GM18517 (cell line): ENCODE data around the gene DDHD1.

Experiments
- ATAC-seq: cut with Tn5 transposase; IDR thresholded peaks from one replicate; pipeline ENCODE4 v1.9.1; 2021; ENCODE audit warnings: mild to moderate bottlenecking, moderate library complexity; ENCODE audit not compliant: unreplicated experiment

DDHD1 gene

DNA sequence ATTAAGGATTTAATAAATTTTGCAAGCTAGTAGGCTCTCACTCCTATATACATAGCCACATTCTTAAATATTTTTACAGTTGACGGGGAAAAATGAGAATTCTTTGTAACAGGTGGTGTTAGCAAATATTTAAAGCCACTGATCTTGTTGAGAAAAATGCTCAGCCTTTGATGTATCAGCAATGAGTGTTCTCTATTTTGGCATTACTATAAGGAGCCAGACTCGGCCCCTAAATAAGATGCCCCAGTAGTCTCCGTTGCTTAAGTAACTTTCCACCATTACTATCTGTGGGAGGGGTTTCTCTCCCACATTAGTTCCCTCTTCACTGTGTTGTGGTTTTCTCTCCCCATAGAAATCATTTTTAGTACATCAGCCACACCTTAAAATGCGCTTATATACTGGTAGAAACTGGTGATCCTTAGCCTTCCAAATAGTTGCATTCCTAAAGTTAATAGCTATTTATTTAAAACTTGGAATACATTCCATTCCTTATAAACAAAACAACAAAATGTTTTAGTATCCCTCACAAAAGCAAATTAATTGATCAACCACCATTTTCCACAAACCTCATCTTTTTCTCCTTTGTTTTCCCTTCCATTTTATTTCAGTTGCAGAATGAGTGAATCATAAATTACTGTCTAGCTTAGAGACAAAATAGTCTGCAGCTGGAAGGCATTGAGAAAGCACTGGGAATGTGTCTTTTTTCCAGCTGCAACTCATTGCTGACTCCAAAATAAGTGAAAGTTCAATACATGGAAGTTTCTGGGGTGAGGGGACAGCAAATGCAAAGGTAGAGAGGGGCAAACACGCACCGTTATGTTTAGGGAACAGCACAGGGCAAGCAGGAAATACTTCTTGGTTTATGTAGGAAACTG, 117.5 kb downstream of the DDHD1 start:
- no peak for ATAC-seq

DNA sequence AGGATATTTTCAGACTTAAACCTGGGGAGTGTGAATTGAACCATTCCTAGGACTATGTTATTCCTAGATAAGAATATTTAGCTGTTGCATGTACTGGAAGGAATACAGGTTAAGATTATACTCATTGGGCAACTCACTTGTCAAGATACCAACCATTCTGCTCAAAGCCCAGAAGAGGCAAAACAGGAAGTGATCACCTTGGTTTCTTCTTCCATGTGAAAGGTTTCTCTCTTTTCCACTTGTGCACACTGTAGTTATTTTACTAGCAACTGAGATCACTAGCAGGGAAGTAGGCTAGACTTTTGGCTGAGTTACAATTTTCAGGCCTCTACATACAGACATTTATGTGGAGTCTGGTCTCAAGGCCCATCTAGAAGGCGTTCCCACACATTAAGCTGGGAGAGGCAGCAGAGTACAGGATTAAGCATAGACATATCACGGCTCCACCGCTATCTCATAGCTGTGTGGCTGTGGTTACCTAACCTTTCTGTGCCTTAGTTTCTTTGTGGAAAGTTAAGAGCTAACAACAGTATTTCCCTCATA, 118.4 kb downstream of the DDHD1 start:
- no peak for ATAC-seq

DNA sequence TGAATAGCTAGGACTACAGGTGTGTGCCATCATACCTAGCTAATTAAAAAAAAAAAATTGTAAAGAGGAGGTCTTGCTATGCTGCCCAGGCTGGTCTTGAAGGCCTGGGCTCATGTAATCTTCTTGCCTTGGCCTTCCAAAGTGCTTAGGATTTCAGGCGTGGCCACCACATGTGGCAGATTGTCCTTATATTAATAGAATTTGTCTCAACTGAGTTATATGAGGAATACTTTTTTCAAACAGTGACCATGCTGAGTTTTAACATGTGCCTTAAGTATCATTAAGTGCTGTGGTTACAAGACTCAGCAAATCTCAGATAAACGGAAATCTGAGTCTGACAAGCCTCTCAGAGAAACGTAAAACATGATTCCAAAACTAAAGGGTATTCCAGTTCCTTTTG, 119.1 kb downstream of the DDHD1 start:
- ATAC-seq = no peak

DNA sequence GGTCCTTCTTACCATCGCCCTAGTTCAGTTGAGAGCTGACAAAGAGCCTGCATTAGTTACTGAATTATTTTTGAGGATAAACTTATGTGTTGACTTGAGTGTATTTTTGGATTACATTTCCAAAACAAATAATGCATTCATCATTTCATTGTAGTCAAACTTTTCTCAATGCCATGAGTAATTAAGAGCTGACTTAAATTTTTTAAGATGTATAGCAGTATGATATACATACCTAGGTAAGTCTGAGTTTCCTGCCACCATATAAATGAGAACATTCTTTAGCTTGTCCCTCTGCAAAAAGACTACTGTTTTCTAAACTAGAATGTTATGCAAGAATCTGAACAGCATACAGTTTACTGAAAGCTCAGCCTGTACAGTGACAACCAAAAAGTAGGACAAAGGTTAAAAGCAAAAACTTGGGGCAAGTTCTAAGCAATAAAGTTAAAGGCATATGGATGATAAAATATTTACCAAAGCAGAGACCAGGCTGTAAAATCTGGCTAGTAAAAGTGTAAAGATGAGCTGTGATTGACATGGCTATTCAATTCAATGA, 120.2 kb downstream of the DDHD1 start:
- ATAC-seq = no peak

DNA sequence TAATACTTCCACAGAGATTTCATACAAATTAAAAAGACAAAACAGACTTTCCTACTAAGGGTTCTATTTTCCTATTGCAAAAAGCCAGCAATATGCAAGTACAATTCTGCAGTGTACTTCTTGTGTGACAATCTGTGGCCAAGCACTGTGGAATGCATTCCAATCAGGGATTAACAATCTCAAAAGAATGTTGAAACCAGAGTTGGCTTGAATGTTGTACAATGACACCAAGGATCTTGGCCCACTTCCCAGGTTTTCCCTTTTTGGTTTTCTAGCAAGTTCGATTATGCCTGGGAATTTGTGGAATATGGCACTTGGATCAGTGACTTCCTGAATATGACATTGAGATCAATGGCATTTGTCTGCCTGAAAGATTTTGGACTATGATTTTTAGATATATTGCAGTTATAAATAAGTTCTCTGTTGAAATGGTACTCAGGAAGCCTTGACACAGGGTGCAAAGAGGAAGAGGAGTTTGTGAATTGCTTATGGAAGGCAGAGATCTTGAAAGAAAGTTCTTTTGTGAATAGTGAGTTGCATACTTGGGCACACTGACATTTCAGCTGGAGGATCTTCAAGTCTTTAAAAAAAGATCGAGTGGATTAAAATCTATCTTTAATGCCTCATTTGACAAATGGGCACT, 120.8 kb downstream of the DDHD1 start:
- ATAC-seq = no peak

DNA sequence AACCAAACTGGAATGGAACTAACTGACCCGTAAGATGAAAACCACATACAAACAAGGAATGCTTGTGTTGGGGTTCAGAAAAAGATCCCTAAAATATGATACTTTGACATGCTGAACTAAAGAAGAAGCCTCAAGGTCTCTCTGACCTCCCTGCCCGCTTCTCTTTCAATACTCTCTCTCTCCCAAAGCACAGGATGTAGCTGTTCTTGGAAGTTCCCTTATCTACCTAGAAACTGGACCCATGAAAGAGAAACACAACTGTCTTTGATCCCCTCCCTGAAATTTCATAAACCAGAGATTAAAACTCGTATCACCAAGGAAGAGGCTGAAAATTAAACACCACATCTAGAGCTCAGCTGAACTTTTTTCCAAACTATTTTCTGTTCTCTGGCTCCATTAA, 125.6 kb downstream of the DDHD1 start:
- ATAC-seq = no peak

DNA sequence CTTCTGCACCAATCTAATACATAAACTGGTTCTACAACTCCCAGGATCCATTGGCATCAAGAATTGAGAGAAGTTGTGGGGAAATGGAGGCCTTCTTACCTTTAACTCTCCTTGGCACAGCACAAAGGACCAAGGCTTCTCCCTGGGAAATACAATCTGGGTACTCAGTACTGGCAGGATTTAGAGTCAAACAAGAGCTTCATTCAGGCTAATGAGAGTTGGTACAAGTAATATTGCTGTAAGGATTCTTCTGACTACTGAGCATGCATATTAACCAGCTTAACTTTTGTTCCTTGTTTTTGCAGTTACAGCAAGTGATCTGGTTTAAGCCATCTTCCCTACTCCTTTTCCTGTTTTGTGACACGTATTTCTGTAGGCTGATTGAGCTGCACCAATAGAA, 126.1 kb downstream of the DDHD1 start:
- no peak for ATAC-seq

DNA sequence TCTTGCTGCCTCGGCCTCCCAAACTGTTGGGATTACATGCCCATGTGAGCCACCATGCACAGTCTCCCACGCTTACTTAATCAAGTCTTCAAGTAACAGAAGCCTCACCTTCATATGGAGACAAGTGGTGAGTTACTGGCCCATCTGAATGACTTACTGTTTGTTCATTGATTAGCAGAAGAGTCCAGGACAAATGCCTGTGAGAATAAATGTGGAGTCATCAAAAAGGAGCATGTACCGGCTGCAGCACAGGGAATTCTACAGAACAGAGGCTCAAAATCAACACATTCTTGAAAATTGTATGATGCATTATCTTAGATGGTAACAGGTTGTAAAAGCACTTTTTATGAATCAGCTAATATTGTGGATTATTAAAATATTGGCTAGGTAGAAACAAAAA, 129.8 kb downstream of the DDHD1 start:
- ATAC-seq = no peak

DNA sequence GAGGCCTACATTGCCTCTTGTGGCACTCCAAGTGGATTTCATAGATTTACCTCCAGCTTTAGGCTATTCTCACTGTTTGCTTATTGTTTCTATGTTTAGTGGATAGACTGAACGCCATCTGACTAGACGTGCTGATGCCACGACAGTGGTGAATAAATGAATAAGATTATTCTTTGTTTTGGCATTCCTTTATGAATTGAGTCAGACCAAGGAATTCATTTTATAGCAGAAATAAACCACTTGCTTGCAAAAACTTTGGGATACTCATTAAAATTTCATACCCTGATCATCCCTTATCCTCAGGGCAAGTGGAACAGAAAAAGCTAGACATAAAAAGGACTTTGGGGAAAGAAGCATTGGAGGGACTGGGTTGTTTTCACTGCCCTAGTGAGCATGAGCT, 130.5 kb downstream of the DDHD1 start:
- no peak for ATAC-seq

DNA sequence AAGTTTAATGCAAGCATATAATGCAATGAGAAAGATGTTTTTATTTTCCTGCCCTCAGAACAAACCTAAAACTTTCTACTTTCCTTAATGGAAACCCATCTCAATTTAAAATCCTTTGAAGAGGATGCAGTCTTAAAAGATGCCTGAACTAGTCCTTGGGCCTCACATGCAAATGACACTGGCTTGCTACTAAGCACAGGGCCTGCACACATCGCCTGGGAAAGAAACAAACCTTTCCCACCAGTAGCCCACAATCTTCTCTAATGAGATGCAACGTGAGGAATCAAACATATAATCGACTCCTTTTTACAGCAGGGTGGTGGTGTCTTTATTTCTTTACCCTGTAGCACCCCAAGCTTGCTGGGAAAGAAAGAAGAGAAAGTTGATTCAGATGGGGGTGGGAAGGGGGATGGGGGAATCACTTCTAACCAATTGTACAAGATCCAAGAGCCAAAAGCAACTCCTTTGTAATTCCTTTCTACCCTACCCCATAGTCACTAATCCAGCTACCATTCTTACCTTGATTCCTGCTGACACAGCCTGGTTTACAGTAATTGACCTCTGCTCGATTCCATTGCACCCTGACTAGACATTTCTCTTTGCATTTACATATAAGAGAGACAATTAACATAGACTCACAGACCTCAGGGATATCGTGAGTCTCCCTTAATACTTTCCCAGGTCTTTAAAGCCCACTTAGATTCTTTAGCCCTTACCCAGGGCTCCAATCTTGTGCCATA, 132.8 kb downstream of the DDHD1 start:
- ATAC-seq = no peak

DNA sequence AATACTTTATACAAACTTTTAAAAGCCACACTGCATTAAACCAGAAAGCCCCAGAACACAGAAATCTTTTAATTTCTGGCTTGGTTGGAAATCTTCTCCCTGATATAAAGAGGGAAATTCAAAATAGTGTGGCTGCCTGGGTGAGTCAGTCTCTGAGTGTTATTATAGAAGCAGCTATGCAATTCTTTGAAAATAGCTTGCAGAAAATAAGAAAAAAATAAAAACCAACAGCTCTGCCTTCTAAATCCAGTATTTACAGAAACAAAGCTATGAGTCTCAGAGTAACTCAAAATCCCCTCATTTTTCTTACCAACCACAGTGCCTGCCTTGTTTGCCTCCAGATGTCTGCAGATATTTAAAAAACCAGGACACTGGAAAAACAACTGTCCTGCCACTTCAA, 133.7 kb downstream of the DDHD1 start:
- no peak for ATAC-seq

DNA sequence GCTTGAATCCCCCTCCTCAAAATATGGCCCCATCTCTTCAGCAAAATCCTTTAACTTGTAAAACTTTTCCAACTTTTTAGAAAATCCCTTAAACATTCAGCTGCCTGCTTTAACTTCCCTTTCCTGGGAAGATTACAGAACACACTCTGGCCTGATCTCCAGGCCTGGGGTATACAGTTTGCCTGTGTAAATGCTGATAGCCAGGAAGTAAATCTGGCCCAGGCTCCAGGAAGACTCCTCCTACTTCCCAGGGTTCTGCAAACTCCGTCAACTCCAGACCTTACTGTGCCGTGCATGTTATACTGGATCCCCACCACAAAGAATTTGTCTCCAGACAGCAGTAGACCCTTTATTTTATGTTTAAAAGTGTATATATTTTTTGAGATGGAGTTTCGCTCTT, 135.3 kb downstream of the DDHD1 start:
- no peak for ATAC-seq

DNA sequence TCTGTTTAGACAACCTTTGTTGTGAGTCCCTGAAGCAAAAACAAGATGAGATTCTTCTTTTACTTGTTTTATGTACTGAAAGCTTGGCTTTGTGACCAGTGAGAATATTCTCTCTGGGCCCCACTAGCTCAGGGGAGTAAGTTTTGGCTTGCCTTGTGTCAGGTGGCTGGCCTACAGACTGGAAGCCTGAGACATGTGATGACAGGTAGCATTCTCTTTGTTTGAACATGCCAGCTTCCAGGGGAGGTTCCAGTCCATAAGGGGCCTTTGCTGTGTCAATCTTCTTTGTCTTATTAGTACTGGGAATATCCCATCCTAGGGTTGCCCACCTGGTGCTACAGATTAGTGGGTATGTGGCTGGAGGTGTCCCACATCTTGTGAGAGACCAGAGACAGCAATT, 136.2 kb downstream of the DDHD1 start:
- ATAC-seq = no peak

DNA sequence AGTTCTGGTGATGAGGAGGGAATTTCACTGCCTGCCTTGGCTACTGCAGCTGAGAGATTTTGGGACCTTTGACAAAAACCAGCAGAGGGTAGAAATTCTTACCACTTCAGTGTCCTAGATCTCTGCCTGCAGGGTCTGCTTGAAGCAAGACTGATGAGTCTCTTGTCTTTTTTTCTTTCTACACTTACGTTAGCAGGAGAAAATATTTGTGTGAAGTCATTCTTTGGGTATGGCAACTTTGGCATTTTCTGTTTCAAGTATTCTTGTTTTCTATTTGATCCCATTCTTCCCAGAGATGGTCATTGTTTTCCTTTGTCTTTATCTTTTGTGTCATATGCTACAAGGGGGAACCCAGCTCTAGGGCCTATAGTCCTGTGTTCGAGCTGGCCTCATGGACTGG, 136.6 kb downstream of the DDHD1 start:
- no peak for ATAC-seq

DNA sequence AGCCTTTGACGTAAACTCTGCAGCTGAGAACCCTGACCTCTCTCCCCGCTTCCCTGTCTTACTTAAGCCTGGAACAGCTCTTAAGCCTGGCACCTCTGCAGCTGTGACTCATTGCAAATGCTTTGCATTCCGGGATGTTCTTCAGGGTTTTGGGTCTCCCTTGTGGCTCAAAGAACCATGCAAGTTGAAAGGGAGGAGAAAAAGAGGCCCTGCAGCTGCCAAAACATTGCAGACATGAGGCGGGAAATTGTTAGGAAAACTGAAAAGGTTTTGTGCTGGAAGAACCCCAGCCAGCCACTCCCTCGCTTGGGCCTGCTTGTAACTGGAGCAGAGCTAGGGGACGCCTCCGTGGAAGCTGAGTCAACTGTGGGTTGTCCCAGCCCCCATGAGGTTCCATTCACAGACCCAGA, 142.1 kb downstream of the DDHD1 start:
- ATAC-seq = no peak

DNA sequence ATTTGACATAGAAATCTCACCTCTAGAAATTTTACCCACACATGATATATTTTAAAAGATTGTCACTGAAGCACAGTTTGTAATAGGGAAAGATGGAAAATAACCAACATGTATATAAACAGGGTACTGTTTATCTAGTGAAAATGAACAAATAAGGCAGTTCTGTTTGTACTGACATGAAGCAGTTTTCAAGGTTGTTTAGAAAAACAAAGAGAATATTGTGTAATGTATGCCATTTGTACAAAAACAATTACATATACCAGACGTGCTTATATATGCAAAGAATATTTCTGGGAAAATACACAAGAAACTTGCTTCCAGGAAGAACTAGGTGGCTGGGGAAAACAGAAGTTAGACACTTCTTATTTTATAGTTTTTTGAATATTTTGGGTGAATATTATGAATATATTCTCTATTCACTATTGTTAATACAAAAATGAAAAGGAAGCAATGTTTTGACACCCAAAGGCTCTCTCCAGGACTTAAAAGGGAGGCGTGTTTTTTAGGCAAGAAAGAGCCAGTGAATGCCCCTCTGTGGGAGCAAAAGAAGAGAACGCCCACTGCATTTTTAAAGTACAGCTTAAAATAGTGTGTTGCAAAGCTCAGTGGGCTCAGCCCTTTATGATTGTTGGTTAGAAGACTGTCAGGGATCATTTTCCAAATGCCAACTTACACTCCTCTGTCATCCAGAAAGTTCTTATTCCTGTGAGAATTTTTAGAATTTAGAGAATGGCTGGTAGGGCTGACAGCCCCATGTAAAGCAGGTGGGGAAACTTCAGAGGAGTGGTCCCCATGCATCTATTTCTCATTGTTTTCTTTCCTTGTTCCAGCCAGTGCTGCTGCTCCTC, 142.7 kb downstream of the DDHD1 start:
- no peak for ATAC-seq

DNA sequence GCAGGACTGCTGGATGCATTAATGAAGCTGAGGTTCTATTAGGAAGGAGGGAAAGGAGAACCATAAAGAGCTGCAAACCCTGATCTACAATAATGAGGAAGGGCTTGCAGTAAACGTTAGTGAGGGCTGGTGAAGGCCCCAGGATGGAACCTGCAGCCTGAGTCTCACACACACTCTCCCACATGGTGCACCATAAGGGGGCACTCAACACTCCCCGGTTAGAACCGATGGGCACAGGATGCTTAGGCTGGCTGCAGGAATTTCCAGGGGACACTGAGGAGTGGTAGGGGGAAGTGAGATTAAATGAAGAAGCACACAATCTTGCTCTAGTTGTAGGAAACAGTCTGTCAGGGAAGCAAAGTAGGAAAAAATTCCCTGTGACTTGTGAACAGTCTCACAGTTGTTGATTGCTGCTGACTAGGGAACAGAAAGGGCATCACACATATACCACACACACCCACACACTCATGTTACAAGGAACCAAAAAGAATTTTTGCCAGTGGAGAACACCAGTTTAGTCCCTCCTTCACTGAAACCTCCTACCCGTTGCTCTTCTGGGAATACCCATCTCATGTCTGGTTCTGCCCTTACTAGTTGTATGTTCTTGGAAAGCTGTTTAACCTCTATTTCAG, 146.1 kb downstream of the DDHD1 start:
- no peak for ATAC-seq

DNA sequence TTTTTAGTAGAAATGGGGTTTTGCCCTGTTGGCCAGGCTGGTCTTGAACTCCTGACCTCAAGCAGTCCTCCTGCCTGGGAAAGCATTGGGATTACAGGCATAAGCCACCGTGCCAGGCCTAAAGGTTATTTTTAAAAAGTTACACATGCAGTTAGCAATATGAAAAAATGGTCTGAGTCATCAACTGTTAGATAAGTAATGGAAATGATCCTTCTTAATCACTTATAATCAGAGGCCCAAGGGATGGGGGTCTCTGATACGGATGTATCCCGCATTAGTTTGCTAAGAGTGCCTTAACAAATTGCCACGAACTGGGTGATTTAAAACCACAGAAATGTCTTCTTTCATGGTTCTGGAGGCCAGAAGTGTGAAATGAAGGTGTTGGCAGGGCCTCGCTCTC, 148.1 kb downstream of the DDHD1 start:
- ATAC-seq = no peak

DNA sequence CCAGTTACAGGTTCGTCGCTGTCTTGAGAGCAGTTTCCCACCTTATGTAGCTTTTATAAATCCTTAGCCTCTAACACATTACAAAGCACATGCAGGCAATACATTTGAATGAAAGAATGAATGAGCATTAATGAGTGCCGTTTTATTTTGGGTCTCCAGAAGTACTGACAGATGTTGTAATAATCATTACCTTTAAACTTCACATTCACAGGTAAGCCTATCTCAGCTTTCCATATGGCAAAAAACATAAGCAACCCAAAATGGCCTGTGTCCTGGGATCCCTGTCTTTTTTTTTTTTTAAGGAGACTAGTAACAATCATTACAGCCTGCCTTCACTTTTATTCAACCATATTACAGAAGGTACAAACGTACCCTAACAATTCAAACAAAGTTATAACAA, 149.3 kb downstream of the DDHD1 start:
- ATAC-seq = no peak

DNA sequence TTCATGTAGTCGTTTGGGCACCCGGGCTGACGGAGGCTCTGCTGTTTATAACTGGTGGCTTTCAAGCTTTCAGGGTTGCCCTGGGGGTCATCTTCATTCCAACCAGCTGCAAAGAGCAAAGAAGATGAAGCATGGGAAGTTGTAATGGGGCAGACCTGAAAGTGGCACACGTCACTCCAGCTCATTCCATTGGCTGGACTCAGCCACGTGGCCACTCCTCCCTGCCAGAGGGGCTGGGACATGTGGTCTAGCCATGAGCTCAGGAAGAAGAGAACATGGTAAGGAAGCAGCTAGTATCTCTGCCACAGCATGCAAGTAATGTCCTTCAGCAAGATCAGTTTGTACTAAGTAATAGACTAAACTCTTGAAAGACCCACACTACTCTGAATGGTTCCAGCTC, 150.5 kb downstream of the DDHD1 start:
- no peak for ATAC-seq
